SKM-1 (cell line): ENCODE measurements around the gene QRFP.
A peak's percentile ranks its signal among the peaks of the same experiment; 100 is the strongest.

ENCODE experiments used
- DNase-seq: peaks from one replicate; lab custom pipeline; 2025; ENCODE audit not compliant: unreplicated experiment; lab: John Stamatoyannopoulos, UW

QRFP gene

DNA sequence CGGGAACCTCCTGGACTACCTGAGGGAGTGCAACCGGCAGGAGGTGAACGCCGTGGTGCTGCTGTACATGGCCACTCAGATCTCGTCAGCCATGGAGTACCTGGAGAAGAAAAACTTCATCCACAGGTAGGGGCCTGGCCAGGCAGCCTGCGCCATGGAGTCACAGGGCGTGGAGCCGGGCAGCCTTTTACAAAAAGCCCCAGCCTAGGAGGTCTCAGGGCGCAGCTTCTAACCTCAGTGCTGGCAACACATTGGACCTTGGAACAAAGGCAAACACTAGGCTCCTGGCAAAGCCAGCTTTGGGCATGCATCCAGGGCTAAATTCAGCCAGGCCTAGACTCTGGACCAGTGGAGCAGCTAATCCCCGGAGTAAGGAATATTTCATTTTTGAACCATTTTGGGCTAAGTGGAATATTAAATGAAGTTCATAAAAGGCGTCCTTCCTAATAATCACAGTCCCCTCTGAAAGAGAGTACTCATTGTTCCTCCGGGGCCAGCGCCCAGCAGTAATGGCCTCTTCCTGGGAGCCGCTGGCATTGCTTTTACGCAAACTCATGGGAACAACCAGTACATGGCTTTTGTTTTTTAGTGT lies 23.6 kb downstream of the QRFP start:
- no peak for DNase-seq

GRCh38 chr9:130872508-130872907 lies 24.1 kb downstream of the QRFP start:
- no peak for DNase-seq

GRCh38 chr9:130872093-130872492 lies 24.5 kb downstream of the QRFP start:
- no peak for DNase-seq

DNA sequence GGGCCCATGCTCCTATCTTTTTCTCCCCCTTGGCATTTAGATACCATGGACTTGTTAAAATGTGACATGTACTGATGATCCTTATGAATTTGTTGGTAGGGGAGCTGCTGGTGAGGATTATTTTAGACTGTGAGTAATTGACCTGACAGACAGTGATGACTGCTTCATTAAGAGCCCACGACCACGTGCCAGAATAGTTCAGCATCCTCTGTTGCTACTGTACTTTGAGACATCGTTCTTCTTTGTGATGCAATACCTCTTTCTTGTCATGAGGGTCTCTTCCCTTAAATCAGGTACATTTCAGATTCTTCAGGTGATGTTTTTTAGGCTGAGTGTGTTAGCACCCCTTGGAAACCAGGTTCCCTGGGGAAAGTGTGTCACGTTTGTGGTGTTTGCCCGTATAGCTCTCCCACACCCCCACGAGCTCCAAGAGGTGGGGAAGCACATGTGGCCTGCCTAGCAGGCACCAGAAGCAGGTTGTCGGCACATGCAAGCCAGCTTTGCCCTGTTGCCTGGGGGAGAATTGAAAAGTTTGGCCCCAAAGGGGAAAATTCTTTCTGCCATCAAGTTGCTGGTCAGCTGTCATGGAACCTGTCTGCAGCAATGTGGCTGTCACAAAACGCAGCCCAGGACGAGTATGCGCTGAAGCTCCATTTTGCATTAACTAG lies 25.1 kb downstream of the QRFP start:
- DNase-seq: no peak

DNA sequence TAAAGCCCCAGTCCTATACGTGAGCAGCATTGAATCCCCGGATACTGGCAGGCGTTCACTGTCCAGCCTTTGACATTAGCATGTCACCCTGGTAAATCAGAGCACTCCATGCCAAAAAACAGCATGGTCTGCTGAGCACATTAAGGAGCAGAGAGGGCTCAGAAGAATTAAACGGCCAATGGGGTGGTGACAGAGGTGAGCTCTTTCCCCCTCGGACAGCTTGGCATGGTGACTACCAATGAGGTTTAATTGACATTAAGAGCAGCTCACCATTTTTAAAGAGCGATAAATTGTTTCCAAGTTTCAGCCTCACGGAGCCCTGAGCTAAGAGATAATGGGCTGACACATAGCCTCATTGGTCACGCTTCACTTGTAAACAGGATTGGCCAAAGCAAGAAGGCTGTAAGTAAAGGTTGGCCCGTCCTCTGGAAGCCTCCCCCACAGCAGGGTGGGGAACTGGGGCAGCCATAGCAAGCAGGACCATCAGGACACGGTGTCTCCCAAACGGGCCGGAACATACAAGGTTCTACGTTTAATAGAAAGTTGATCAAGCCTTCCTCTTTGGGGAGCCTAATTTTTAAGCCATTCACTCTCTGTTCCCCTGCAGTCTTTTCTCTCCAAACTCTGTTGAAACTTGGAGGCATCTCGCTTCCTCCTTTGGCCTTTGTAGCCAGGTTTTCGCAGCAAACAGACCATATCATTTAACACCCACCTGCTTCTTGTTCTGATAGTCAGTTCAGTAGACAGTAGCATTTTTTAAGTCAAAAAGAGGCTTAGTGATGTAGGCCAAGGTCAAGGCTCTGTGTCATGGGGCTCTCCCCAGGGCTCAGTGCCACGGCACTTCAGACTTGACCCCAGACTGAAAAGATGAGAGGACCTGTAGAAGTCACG lies 25.9 kb downstream of the QRFP start:
- no peak for DNase-seq

DNA sequence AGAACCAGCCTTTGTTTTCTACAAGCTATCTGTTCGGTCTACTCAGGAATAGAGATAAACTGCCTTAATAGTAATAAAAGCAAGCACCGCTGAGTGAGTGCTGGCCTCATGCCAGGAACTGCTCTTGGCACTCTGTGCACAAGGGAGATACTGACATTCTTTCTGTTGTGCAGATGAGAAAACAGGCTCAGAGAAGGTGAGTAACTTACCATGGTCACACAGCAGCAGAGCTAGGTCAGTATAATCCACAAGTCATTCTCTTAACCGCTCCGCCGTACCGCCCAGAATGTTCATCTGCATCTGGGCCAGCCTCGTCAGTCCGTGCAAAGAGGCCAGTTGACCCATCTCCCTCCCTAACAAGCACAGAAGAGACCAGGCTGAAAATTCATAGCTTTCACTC lies 27.4 kb downstream of the QRFP start:
- DNase-seq: no peak

DNA sequence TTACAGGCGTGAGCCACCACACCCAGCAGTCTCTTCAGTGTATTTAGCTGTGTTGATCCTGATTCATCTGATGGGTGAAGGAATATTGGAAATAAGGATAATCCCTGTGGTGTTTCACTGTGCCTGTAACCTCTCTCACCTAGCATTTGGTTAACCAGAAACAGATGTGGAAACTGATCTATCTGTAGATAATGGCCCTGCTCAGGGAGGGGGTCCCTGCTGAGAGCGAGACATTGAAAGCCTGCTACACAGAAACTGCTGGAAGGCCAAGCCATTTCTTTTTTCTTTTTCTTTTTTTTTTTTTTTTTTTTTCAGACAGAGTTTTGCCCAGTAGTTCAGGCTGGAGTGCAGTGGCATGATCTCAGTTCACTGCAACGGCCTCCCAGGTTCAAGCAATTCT lies 28.4 kb downstream of the QRFP start:
- no peak for DNase-seq

DNA sequence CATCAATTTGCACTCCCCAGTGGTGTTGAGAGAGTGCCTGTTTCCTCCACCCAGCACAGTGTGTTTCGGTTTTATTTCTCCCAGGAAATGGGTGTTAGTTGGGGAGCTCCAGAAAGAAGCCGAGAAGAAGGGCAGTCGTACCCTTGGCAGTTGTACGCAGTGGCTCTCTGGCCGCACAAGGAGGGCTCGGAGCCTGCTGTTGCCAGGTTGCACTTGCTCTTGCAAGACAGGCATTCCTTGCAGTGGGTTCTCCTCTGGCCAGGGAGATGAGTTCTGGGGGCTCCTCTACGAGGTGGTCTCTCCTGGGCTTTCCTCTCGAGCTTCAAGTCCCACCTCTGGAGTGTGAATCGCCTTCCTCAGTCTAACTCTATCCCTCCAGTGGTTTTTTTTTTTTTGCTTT lies 29.1 kb downstream of the QRFP start:
- no peak for DNase-seq

- DNase-seq: peak; percentile 82
These were observed 30.1 kb downstream of the QRFP start for GRCh38 chr9:130866474-130866965.

- DNase-seq: no peak
These were observed 30.7 kb downstream of the QRFP start for GRCh38 chr9:130865921-130866320.

GRCh38 chr9:130864541-130864940 lies 32.1 kb downstream of the QRFP start:
- DNase-seq: no peak

GRCh38 chr9:130862747-130863146 lies 33.9 kb downstream of the QRFP start:
- no peak for DNase-seq

- DNase-seq: no peak
These were observed 34.4 kb downstream of the QRFP start for GRCh38 chr9:130862217-130862616.

GRCh38 chr9:130861372-130862180 lies 35.0 kb downstream of the QRFP start:
- DNase-seq: no peak

DNA sequence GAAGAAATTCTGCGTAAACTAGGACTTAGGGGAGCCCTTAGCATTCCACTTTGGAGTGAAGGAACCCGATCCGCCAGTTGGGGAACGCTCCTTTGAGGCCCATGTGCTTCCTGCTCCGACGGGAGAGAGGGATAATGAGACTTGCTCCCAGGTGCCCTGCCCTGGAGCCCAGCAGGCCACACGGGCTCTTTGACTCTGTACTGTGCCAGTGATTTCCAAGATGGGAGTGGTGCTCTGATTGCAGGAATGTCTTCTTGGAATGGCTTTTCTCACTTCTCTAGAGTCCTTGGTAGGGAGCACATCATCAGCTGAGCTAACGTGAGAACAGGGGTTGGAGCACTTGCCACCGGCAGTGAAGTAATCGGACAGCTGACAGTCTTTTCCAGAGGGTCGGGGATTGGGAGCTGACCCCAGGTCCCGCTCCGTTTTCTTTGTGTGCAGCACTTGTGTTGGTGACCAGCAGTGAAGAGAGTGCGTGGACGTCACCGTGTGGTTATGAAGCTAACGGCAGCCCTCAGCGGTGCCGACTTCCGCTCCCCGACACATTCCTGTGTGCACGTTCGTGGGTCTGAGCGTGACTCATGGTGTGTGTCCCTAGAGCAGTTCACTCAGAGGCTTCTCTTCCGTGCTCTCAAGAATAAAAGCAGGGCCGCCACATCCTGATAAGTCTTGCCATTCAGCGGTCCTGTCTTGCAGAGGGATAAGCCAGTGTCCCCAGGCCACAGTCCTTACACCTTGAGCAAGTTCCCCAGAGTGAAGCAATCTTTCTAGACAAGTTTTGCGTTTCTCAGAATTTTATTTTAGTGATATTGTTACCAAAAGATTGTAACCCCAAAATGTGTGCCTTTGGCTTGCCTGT lies 35.9 kb downstream of the QRFP start:
- no peak for DNase-seq

- DNase-seq: no peak
These were observed 37.6 kb downstream of the QRFP start for GRCh38 chr9:130858739-130859705.

DNA sequence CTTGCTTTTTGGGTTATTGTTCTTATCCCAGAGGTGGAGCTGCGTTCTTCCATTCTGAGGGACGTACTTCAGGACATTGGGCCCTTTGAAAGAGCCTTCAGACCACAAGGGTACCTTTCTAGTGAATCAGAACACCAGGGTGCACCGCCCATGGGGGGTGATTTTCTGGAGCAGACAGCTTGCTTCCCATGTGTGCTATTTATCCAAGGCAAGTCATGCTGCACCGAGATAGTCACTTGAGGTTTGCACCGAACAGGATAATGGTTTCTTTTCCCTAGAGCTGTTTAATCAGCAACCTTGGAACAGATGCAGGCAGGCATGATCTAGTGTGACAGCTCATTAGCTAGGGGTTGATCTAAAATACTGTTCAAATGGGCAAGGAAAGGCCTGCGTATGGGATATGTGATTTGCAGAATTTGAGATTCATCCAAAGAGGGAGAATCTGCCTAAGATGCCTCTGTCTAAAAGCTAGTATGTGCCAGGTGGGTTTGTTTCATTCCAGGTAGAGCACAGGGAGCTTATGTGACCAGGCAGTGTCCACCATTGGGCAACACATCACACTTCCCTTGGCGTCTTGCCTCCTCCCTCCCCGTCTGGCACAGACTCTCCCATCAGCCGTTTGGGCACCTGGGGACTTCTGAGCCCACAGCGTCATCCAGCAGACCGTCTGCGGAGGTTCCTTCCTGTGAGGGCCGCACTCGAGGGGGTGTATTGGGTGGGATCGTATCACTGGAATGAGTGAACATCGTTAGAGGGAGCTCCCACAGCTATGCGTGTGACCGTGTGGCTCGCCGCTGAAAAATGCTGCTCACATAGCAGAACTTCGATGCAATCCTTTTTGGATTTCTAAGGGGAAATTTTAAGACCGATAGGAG lies 38.5 kb downstream of the QRFP start:
- no peak for DNase-seq

GRCh38 chr9:130856474-130856873 lies 40.1 kb downstream of the QRFP start:
- no peak for DNase-seq
